GM12878 (cell line): ENCODE results near the gene CELSR1. TPM values are rescaled to one million over a fixed set of nuclear protein-coding genes. Genes with fewer than 3 reads are reported as not detected.
A peak's percentile ranks its signal among the peaks of the same experiment; 100 is the strongest.

ENCODE experiments used
- ATAC-seq: fragments of 200-7000 bp; cut with Tn5 transposase; 3 replicates; pipeline ENCODE4 v1.9.1; 2020; ENCODE audit warnings: mild to moderate bottlenecking, moderate library complexity
- BruUV-seq: library from RNA; stranded (reverse); fragments of 400-500 nt; replicated peaks from 2 replicates; lab custom pipeline; 2021; lab: Mats Ljungman, UMichigan
- CTCF ChIA-PET: fragments of 300-600 bp; sonication (Branson Sonifier 250); formaldehyde crosslinking; extraction: SDS; loops from one replicate; lab custom pipeline; 2021; ENCODE audit warnings: inconsistent platforms; lab: Yijun Ruan, JAX
- POLR2A ChIA-PET: fragments of 350-600 bp; formaldehyde crosslinking; extraction: SDS; loops from one replicate; lab custom pipeline; 2021; ENCODE audit warnings: inconsistent platforms; lab: Charles Lee
- RAD21 ChIA-PET: fragments of 300-600 bp; sonication (Branson Sonifier 250); formaldehyde crosslinking; loops from one replicate; lab custom pipeline; 2023; ENCODE audit warnings: antibody characterized with exemption; ENCODE audit not compliant: unreplicated experiment; lab: Charles Lee
- SMC1A ChIA-PET: fragments of 300-600 bp; sonication (Branson Sonifier 250); formaldehyde crosslinking; loops from one replicate; lab custom pipeline; 2023; ENCODE audit not compliant: unreplicated experiment, uncharacterized antibody; lab: Charles Lee
- DNase-seq: peaks from one replicate; pipeline ENCODE4 v3.0.0-alpha.2; 2011; ENCODE audit warnings: low read depth, low spot score
- FAIRE-seq: peaks from 3 replicates; lab custom pipeline; 2011; peaks lifted over from hg19 to GRCh38; lab: Jason Lieb, UNC
- H2AFZ ChIP-seq: 2 replicates; pipeline ENCODE4 v1.6.0; 2011; ENCODE audit warnings: low read depth, low read length, control low read depth; ENCODE audit not compliant: control insufficient read depth
- H3K27ac ChIP-seq: 2 replicates; pipeline ENCODE4 v1.5.1; 2011; ENCODE audit warnings: control low read depth; ENCODE audit not compliant: control insufficient read depth, insufficient read depth
- H3K27me3 ChIP-seq, 2 experiments: replicated peaks in 1 of 2; 2 replicates each; pipeline versions ENCODE4 v1.6.0 to v1.6.1; 2011; ENCODE audit warnings: low read length in 1 of 2; ENCODE audit not compliant: control insufficient read depth in 2 of 2, insufficient read depth in 2 of 2
- H3K36me3 ChIP-seq, 2 experiments: 2 replicates each; pipeline ENCODE4 v1.5.1; 2011; ENCODE audit warnings: low read length in 1 of 2; ENCODE audit not compliant: control insufficient read depth in 2 of 2, insufficient read depth in 2 of 2
- H3K4me1 ChIP-seq: 2 replicates; pipeline ENCODE4 v1.6.1; 2011; ENCODE audit warnings: mild to moderate bottlenecking, low read length, moderate library complexity, mixed read lengths; ENCODE audit not compliant: control insufficient read depth, insufficient read depth
- H3K4me2 ChIP-seq: 2 replicates; pipeline ENCODE4 v1.6.0; 2011; ENCODE audit warnings: control low read depth; ENCODE audit not compliant: control insufficient read depth, insufficient read depth
- H3K4me3 ChIP-seq: fragments of 200-600 bp; sonication (generic); 2 replicates; pipeline ENCODE4 v1.5.1; 2016
- H3K79me2 ChIP-seq: 2 replicates; pipeline ENCODE4 v1.6.0; 2011; ENCODE audit warnings: low read length; ENCODE audit not compliant: control insufficient read depth, insufficient read depth
- H3K9ac ChIP-seq: 2 replicates; pipeline ENCODE4 v1.8.0; 2011; ENCODE audit warnings: low read length, control low read depth, mixed read lengths; ENCODE audit not compliant: control insufficient read depth, insufficient read depth
- H3K9me3 ChIP-seq: replicated peaks from 3 replicates; pipeline ENCODE4 v1.5.1; 2011; ENCODE audit warnings: mild to moderate bottlenecking, low read length; ENCODE audit not compliant: control insufficient read depth, insufficient read depth
- H4K20me1 ChIP-seq: 2 replicates; pipeline ENCODE4 v1.6.0; 2011; ENCODE audit not compliant: control insufficient read depth, insufficient read depth
- FOXM1 ChIP-seq: IDR thresholded peaks from 2 replicates; pipeline ENCODE4 v1.6.1; 2012; ENCODE audit warnings: low read depth, mild to moderate bottlenecking, inconsistent platforms, low read length, moderate library complexity
- MXI1 ChIP-seq: fragments of 150-350 bp; IDR thresholded peaks from 2 replicates; pipeline ENCODE4 v1.6.1; 2011; ENCODE audit warnings: low read depth, mild to moderate bottlenecking, inconsistent platforms, low read length, improper control_type of control experiment
- POLR2AphosphoS5 ChIP-seq: IDR thresholded peaks from 2 replicates; pipeline ENCODE4 v1.6.1; 2011; ENCODE audit warnings: mild to moderate bottlenecking, low read length, inconsistent platforms
- RAD21 ChIP-seq: IDR thresholded peaks from 2 replicates; pipeline ENCODE4 v1.6.1; 2011; ENCODE audit warnings: mild to moderate bottlenecking, low read depth, low read length, moderate library complexity; ENCODE audit not compliant: insufficient read depth
- SIN3A ChIP-seq: IDR thresholded peaks from 2 replicates; pipeline ENCODE4 v1.6.1; 2012; ENCODE audit warnings: low read depth, low read length, improper control_type of control experiment
- SREBF2 ChIP-seq: IDR thresholded peaks from 2 replicates; pipeline ENCODE4 v1.6.1; 2012; ENCODE audit warnings: mild to moderate bottlenecking, low read length
- TCF7 ChIP-seq: IDR thresholded peaks from 2 replicates; pipeline ENCODE4 v1.6.1; 2014; ENCODE audit warnings: antibody characterized with exemption, borderline replicate concordance
- WGBS: methylation state at CpG from one replicate; pipeline ENCODE4 v1.1.6; 2016; ENCODE audit warnings: low lambda C conversion rate; ENCODE audit not compliant: insufficient replicate concordance, insufficient coverage; ENCODE audit errors: missing lambda C conversion rate; 5-methylcytosine and 5-hydroxymethylcytosine counted together
- in situ Hi-C: fragments of 300-500 bp; cut with MboI; formaldehyde crosslinking; loops from 9 replicates; pipeline ENCODE4 v1.14.3; 2018; ENCODE audit warnings: mixed read lengths
- intact Hi-C: fragments of 100-400 bp; cut with micrococcal nuclease; formaldehyde crosslinking; loops from one replicate; pipeline ENCODE4 v1.14.2; 2022; ENCODE audit not compliant: unreplicated experiment
- polyA plus RNA-seq, 11 experiments: library from polyadenylated mRNA; depleted of rRNA in 4 of 11; unstranded in 6 of 11; stranded (reverse) in 5 of 11; fragments of >200 nt; fragmentation: Nextera tagmentation in 4 of 11; fragmentation: Illumina TruSeq in 1 of 11; extraction: Ambion mirVana in 4 of 11; extraction: Trizol in 1 of 11; gene quantifications; 1 replicate in 1 of 11; 2 replicates in 10 of 11; pipeline versions ENCODE4 v1.2.1 to v1.2.3, GENCODE V29; 2011 to 2016; ENCODE audit warnings: inconsistent platforms in 2 of 11, missing spikeins in 2 of 11, low read depth in 1 of 11
- total RNA-seq, 4 experiments: library from RNA; depleted of rRNA in 3 of 4; stranded (reverse); fragments of >200 nt in 3 of 4; fragmentation: Illumina TruSeq in 1 of 4; extraction: Trizol in 1 of 4; gene quantifications; 2 replicates each; pipeline versions ENCODE4 v1.2.1 to v1.2.3, GENCODE V29; 2013 to 2021
- TF ChIP-seq, protein P1 (sequence below): IDR thresholded peaks from 2 replicates; pipeline ENCODE4 v1.6.1; 2012; ENCODE audit warnings: low read depth, low read length, improper control_type of control experiment
- TF ChIP-seq, protein P2 (sequence below): IDR thresholded peaks from 2 replicates; pipeline ENCODE4 v1.6.1; 2011; ENCODE audit warnings: borderline replicate concordance, low read depth, mild to moderate bottlenecking, moderate library complexity, mixed read lengths, low read length; ENCODE audit not compliant: insufficient read depth; ENCODE audit errors: extremely low read length
- TF ChIP-seq, protein P3 (sequence below), 3 experiments: IDR thresholded peaks in 2 of 3; conservative IDR thresholded peaks in 1 of 3; 2 replicates each; pipeline ENCODE4 v1.5.1; 2011; ENCODE audit warnings: low read depth in 3 of 3, low read length in 3 of 3, mild to moderate bottlenecking in 3 of 3, control low read depth in 2 of 3, moderate library complexity in 2 of 3, inconsistent platforms in 1 of 3, mixed read lengths in 1 of 3; ENCODE audit not compliant: control insufficient read depth in 2 of 3, insufficient read depth in 1 of 3; ENCODE audit errors: extremely low read depth in 1 of 3
- TF ChIP-seq, protein P4 (sequence below): fragments of 150-350 bp; IDR thresholded peaks from 2 replicates; pipeline ENCODE4 v1.6.1; 2016; ENCODE audit warnings: low read depth, low read length
- TF ChIP-seq, protein P5 (sequence below): IDR thresholded peaks from 2 replicates; pipeline ENCODE4 v1.6.1; 2012; ENCODE audit warnings: low read depth, low read length, improper control_type of control experiment

Gene CELSR1
- total and polyA plus RNA-seq, 10 of the 15 experiments (the other 5 are each of a cell fraction or from before 2014, with no cell fraction given), result 0.05 to 1.7 (median 0.35) TPM; not detected in 2

DNA sequence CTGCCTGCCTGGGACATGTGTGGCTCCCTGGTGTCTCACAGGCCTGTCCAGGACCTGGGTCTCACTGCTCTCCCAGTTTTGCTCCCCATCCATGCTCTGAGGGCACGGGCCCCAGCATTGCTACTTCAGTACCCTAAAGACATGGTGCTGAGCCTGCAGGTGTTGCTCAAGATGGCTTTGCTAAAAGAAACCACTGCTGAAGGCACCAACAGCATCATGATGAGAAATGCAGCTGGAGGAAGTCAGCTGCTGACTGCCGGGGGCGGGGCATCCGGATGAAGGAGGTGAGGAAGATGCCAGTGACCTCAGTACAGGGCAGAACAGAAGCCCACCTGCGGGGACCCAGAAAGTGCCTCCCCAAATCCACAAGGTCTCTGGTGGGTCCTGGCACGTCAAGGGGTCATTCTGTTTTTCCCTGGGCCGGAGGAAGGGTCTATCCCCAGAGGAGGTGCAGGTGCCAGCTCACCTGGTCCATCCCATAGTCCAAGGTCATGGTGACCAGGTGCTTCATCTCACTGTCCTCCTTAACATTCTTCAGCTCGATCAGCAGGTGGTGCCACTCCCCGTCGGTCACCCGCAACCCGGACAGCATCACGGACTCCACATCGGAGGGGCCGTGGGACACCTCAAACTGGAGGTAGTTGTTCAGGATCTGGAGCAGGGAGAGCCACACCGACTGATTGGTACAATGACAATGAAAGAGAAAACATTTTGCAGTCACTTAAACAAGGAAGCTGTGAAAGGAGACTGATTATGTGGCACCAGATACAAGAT, 138.0 kb downstream of the CELSR1 start:
- no peaks in the 10 kb centered on the region for H3K4me1 ChIP-seq
- no peaks in the 10 kb centered on the region for H3K9me3 ChIP-seq
- POLR2A ChIA-PET, result no interaction called here
- no peaks in the 10 kb centered on the region for H3K36me3 ChIP-seq
- H3K4me2 ChIP-seq, result no peak overlapping the region
- H4K20me1 ChIP-seq, result no peaks in the 10 kb centered on the region
- 44% methylated on average over 16 of the region's 16 CpGs for WGBS
- intact Hi-C loops (no loop called here), in situ Hi-C loops (no loop called here)
- RAD21 ChIA-PET, result no interaction called here
- H3K9ac ChIP-seq, result no peak overlapping the region
- no peak overlapping the region for H3K4me3 ChIP-seq
- H3K79me2 ChIP-seq, result no peaks in the 10 kb centered on the region
- TF ChIP-seq FOXM1 (no peak), POLR2AphosphoS5 (no peak), SREBF2 (no peak), SIN3A (no peak), TCF7 (no peak), MXI1 (no peak), RAD21 (0 out of 2 replicates have a peak, but pooled peaks have one; percentile 0)
- TF ChIP-seq, protein P1, sequence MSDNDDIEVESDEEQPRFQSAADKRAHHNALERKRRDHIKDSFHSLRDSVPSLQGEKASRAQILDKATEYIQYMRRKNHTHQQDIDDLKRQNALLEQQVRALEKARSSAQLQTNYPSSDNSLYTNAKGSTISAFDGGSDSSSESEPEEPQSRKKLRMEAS, result no peak
- TF ChIP-seq, protein P2, sequence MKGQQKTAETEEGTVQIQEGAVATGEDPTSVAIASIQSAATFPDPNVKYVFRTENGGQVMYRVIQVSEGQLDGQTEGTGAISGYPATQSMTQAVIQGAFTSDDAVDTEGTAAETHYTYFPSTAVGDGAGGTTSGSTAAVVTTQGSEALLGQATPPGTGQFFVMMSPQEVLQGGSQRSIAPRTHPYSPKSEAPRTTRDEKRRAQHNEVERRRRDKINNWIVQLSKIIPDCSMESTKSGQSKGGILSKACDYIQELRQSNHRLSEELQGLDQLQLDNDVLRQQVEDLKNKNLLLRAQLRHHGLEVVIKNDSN, result no peak
- TF ChIP-seq, protein P3, sequence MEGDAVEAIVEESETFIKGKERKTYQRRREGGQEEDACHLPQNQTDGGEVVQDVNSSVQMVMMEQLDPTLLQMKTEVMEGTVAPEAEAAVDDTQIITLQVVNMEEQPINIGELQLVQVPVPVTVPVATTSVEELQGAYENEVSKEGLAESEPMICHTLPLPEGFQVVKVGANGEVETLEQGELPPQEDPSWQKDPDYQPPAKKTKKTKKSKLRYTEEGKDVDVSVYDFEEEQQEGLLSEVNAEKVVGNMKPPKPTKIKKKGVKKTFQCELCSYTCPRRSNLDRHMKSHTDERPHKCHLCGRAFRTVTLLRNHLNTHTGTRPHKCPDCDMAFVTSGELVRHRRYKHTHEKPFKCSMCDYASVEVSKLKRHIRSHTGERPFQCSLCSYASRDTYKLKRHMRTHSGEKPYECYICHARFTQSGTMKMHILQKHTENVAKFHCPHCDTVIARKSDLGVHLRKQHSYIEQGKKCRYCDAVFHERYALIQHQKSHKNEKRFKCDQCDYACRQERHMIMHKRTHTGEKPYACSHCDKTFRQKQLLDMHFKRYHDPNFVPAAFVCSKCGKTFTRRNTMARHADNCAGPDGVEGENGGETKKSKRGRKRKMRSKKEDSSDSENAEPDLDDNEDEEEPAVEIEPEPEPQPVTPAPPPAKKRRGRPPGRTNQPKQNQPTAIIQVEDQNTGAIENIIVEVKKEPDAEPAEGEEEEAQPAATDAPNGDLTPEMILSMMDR (IDR thresholded peaks at IDR 0.05 in 2 of 3, conservative IDR thresholded peaks at IDR 0.05 in 1 of 3; ENCODE audit: control insufficient read depth in 2 of 3, extremely low read depth in 1 of 3, insufficient read depth in 1 of 3, low read depth in 3 of 3, low read length in 3 of 3), result peak in 1 of 3 experiments; percentile 7; a peak in 1 of 6 replicates
- TF ChIP-seq, protein P4, sequence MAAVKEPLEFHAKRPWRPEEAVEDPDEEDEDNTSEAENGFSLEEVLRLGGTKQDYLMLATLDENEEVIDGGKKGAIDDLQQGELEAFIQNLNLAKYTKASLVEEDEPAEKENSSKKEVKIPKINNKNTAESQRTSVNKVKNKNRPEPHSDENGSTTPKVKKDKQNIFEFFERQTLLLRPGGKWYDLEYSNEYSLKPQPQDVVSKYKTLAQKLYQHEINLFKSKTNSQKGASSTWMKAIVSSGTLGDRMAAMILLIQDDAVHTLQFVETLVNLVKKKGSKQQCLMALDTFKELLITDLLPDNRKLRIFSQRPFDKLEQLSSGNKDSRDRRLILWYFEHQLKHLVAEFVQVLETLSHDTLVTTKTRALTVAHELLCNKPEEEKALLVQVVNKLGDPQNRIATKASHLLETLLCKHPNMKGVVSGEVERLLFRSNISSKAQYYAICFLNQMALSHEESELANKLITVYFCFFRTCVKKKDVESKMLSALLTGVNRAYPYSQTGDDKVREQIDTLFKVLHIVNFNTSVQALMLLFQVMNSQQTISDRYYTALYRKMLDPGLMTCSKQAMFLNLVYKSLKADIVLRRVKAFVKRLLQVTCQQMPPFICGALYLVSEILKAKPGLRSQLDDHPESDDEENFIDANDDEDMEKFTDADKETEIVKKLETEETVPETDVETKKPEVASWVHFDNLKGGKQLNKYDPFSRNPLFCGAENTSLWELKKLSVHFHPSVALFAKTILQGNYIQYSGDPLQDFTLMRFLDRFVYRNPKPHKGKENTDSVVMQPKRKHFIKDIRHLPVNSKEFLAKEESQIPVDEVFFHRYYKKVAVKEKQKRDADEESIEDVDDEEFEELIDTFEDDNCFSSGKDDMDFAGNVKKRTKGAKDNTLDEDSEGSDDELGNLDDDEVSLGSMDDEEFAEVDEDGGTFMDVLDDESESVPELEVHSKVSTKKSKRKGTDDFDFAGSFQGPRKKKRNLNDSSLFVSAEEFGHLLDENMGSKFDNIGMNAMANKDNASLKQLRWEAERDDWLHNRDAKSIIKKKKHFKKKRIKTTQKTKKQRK, result no peak
- TF ChIP-seq, protein P5, sequence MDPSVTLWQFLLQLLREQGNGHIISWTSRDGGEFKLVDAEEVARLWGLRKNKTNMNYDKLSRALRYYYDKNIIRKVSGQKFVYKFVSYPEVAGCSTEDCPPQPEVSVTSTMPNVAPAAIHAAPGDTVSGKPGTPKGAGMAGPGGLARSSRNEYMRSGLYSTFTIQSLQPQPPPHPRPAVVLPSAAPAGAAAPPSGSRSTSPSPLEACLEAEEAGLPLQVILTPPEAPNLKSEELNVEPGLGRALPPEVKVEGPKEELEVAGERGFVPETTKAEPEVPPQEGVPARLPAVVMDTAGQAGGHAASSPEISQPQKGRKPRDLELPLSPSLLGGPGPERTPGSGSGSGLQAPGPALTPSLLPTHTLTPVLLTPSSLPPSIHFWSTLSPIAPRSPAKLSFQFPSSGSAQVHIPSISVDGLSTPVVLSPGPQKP, result no peak
- CTCF ChIA-PET, result interaction anchor here (1.2 kb wide), 1 partner anchor 31 kb away, joined by 3 read pairs; no protein-coding TSS in a partner anchor
- no peaks in the 10 kb centered on the region for H3K27me3 ChIP-seq
- no peak overlapping the region for H3K27ac ChIP-seq
- ATAC-seq, result no peak
- DNase-seq, result no peak
- FAIRE-seq, result no peak
- SMC1A ChIA-PET, result interaction anchor here (0.9 kb wide), 1 partner anchor 142 kb away, joined by 3 read pairs; no protein-coding TSS in a partner anchor
- no peak overlapping the region for H2AFZ ChIP-seq
- BruUV-seq, result no TSS peak
